Adipose tissue (tissue), 3 donors: Measurements from ENCODE around the gene TRIM14. TPM values are rescaled to one million over a fixed set of nuclear protein-coding genes. Genes with fewer than 3 reads are reported as not detected.

Source experiments
- H3K27ac ChIP-seq: one replicate; pipeline ENCODE4 v1.5.1; 2013; ENCODE audit warnings: low read depth, low read length
- WGBS, 3 donors: extraction: QIAGEN DNeasy Blood & Tissue Kit; methylation state at CpG; one replicate each; pipeline ENCODE4 v1.1.7; 2013; 5-methylcytosine and 5-hydroxymethylcytosine counted together
- polyA plus RNA-seq, 3 donors: library from polyadenylated mRNA; stranded (reverse); fragments of 200-250 nt; gene quantifications; one replicate each; pipeline ENCODE4 v1.2.3, GENCODE V29; 2013
- donor health status: healthy with polysubstance abuse.
- donor health status: Bipolar disorder and iron deficiency.
- donor health status: healthy.

Gene TRIM14
- polyA plus RNA-seq, result 1 to 10 TPM; 1.2 to 5.6 (median 2.6) TPM

GRCh38 chr9:98118640-98119601 is at the start of gene TRIM14:
TSS of gene TRIM14 (minus strand) at chr9:98119222. CDS start at chr9:98119188, 34 bp downstream.
- WGBS, 3 donors, result 4 to 6% (median 4%) methylated on average over 63 to 71 of the region's 71 CpGs
- no peak within 1 kb of the TSS for H3K27ac ChIP-seq

DNA sequence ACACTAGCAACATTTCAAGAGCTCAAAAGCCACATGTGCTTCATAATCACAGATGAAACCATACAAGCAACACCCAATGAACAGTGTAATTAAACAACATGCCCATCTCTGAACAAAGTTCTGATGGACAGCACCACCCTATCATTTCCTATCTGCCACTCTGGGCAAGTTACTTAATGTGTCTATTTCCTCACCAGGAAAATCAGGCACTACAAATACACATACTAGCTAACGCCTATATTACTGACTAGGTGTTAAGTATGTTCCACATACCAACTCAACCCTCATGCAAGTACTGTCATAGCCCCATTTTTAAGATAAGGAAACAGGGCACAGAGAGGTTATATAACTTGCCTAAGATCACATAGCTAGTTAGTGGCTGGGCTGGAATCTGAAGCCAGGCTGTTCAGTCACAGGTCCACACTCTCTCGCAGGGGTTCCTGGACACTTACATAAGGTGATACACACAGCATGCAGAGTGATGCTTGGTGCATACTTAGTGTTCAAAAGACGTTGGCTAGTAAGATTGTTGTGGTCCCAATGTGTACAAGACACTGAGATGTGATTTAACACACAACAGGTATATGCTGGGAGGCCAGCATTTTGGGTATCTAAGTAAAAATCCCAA is 49.2 kb upstream of the TRIM14 start:
- H3K27ac ChIP-seq, result no peak overlapping the region
- 75 to 82% (median 78%) methylated on average over 3 of the region's 3 CpGs for WGBS, 3 donors

DNA sequence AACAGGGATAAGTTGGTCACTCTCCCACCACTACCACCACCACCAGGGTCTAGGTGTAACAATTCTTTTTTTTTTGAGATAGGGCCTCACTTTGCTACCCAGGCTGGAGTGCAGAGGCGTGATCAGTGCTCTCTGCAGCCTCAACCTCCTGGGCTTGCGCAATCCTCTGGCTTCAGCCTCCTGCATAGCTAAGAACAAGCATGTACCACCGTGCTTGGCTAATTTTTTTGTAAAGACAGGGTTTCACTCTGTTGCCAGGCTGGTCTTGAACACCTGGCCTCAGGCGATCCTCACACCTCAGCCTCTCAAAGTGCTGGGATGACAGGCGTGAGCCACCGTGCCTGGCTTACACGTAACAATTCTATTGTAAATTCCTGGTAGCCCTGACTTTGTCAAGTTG is 45.9 kb upstream of the TRIM14 start:
- WGBS, 3 donors, result 79 to 92% (median 81%) methylated on average over 7 of the region's 7 CpGs
- no peak overlapping the region for H3K27ac ChIP-seq

DNA sequence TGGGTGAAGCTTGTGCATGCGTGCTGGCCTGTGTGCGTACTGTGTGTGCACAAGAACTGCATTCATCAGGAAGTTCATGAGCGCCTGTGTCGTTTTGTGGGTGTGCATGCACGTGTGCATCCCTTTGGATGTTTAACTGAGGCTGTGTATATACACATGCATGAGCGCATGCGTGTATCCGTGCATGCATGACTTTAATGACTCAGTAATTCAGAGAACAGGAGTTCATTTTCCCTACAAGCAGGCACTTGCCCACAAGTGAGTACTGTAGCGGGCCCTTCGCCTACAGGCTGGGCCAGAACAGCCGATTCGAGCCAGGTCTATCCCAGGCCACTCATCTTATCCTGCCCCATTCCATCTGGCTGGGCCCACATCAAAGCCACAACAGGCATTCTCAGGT is 43.6 kb upstream of the TRIM14 start:
- WGBS, 3 donors, result 94 to 97% (median 97%) methylated on average over 12 of the region's 12 CpGs

DNA sequence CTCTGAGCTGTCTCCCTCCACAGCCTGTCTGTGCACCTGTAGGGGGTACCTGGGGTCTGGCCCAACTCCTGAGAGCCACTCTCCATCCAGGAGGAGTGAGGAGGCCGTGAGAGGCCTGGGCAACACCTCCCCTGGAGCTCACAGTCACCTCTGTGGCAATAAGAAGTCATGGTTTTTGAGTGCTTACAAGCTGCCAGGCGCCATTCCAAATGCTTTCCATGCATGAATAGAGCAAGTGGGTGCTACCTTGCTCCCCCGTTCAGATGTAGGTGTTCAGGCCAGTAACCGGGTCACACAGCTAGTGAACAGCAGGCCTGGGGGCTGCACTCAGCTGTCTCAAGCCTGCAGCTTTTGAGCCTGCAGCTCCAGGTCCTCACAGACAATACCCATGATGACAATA is 42.8 kb upstream of the TRIM14 start:
- 79 to 94% (median 92%) methylated on average over 4 of the region's 4 CpGs for WGBS, 3 donors

More for the DNA sequence above, 43.6 kb upstream of the TRIM14 start:
- H3K27ac ChIP-seq, result no peak overlapping the region

GRCh38 chr9:98159790-98160189 is 40.8 kb upstream of the TRIM14 start:
- H3K27ac ChIP-seq, result no peak overlapping the region
- WGBS, 3 donors, result 72 to 86% (median 80%) methylated on average over 6 of the region's 6 CpGs

More for the DNA sequence above, 42.8 kb upstream of the TRIM14 start:
- H3K27ac ChIP-seq, result no peak overlapping the region

- 84 to 95% (median 92%) methylated on average over 5 of the region's 5 CpGs for WGBS, 3 donors
- H3K27ac ChIP-seq, result no peak overlapping the region
Measured at GRCh38 chr9:98159301-98159700, 40.3 kb upstream of the TRIM14 start.

DNA sequence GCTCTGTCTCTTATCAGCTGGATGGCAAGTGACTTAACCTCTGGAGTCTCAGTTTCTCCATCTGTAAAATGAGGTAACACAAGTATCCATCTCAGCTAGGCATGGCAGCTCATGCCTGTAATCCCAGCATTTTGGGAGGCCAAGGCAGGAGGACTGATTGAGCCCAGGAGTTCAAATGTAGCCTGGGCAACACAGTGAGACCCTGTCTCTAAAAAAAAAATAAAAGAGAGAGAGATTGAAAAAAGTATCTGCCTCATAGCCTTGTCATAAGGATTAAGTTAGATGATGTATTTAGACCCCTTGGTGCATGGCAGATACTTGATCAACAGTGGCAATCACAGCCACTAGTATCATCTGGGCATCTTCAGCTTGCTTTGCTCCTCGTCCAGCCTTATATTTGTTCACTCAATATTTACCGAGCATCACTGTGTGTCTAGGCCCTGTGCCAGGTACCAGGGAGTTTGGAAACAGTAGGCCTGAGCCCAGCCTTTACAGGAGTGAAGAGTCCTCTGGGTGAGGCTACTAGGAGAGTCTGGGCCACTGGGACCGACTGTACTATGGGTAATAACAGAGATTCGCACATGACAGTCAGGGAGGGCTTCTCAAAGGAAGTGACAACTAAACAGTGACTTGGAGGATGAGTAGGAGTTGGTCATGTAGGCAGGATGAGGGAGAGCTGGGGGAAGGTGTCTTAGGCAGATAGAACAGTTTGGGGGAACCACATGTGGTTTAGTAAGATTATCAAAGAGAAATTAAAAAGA is 39.2 kb upstream of the TRIM14 start:
- no peak overlapping the region for H3K27ac ChIP-seq
- 42 to 82% (median 77%) methylated on average over 4 of the region's 4 CpGs for WGBS, 3 donors

- WGBS, 3 donors, result 90 to 95% (median 92%) methylated on average over 10 of the region's 10 CpGs
- no peak overlapping the region for H3K27ac ChIP-seq
Measured at GRCh38 chr9:98157372-98157771, 38.4 kb upstream of the TRIM14 start.

DNA sequence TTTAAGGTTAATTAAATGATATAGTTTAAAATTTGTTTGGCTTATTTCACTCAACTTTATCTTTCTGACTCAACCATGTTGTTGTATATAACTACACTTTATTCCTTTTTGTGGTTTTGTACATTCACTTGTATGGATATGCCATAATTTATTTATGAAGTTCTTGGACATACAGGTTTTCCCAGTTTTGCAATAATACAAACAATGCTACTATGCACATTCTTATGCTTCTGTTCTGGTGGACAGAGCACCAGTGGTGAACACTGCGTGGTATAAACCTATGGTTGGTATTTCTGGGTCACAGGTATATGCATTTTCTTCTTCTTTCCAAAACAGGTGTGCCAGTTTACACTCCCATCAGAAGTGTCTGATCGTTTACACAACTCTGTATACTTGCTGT is 35.7 kb upstream of the TRIM14 start:
- WGBS, 3 donors, result 88 to 94% (median 88%) methylated on average over 2 of the region's 2 CpGs
- H3K27ac ChIP-seq, result no peak overlapping the region

- H3K27ac ChIP-seq, result no peak overlapping the region
Measured at GRCh38 chr9:98152526-98152925, 33.5 kb upstream of the TRIM14 start.

DNA sequence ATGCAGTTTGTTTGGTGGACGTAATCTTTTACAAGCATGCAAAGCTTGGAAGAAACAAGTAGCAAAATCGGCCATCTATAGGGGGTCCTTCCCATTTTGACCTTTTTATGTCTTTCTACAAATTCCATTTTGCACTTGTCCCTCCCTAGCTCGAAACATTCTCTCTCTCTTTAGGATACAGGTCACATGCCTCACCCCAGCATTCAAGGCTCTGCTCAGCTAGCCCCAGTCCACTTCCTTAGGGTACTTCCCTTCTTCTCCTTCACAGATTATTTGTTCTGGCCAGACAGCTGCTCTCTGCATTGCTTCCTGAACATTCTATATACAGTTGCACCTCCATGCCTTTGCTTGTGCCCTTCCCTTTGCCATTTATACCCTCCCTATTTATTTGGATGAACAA is 31.7 kb upstream of the TRIM14 start:
- no peak overlapping the region for H3K27ac ChIP-seq
- WGBS, 3 donors, result 67 to 86% (median 76%) methylated on average over 3 of the region's 3 CpGs

- 75 to 84% (median 78%) methylated on average over 7 of the region's 7 CpGs for WGBS, 3 donors
- H3K27ac ChIP-seq, result no peak overlapping the region
Measured at GRCh38 chr9:98150164-98150563, 31.1 kb upstream of the TRIM14 start.

- WGBS, 3 donors, result 72 to 77% (median 73%) methylated on average over 3 of the region's 3 CpGs
- no peak overlapping the region for H3K27ac ChIP-seq
Measured at GRCh38 chr9:98149422-98149821, 30.4 kb upstream of the TRIM14 start.

- WGBS, 3 donors, result 79 to 85% (median 85%) methylated on average over 2 of the region's 2 CpGs
- H3K27ac ChIP-seq, result no peak overlapping the region
Measured at GRCh38 chr9:98148486-98148885, 29.5 kb upstream of the TRIM14 start.

GRCh38 chr9:98147582-98147981 is 28.6 kb upstream of the TRIM14 start:
- WGBS, 3 donors, result 79 to 96% (median 94%) methylated on average over 2 of the region's 2 CpGs
- H3K27ac ChIP-seq, result no peak overlapping the region

GRCh38 chr9:98146101-98146991 is 27.3 kb upstream of the TRIM14 start:
- WGBS, 3 donors, result 54 to 67% (median 61%) methylated on average over 7 of the region's 7 CpGs
- H3K27ac ChIP-seq, result no peak overlapping the region

DNA sequence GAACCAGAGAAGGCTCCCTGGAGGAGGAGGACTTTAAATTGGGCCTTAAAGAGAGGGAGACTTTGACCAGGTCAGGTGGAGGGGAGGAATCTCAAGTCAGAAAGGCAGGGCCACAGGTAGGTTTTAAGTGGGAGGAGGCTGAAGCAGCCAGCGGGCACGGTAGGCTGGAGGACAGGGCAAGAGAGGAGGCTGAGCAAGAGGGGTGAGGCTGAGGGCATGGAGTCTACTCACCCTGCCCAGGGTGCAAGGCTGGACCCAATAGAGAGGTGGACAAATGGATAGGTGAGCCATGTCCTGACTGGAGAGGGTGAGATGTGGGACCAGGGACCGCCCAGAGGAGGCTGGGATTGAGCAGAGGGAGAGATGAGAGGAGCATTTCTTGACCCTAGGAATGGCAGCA is 25.6 kb upstream of the TRIM14 start:
- no peak overlapping the region for H3K27ac ChIP-seq
- WGBS, 3 donors, result 74 to 100% (median 98%) methylated on average over 3 of the region's 3 CpGs
